Parathyroid adenoma (tissue), 2 donors: Measurements from ENCODE around the gene LTO1.

Experiments
- H2AFZ ChIP-seq: fragments of 300-600 bp; sonication (generic); one replicate; pipeline ENCODE4 v1.7.0; 2017; ENCODE audit warnings: antibody characterized with exemption, mild to moderate bottlenecking
- H3K27ac ChIP-seq: fragments of 300-600 bp; sonication (generic); one replicate; pipeline ENCODE4 v1.7.0; 2017
- H3K27me3 ChIP-seq: fragments of 300-600 bp; sonication (generic); one replicate; pipeline ENCODE4 v1.7.0; 2017; ENCODE audit warnings: low read length; ENCODE audit not compliant: control insufficient read depth, insufficient read depth
- H3K36me3 ChIP-seq: fragments of 300-600 bp; sonication (generic); one replicate; pipeline ENCODE4 v1.7.0; 2017; ENCODE audit warnings: low read length; ENCODE audit not compliant: control insufficient read depth, insufficient read depth
- H3K4me1 ChIP-seq: fragments of 300-600 bp; sonication (generic); one replicate; pipeline ENCODE4 v1.7.0; 2017; ENCODE audit warnings: control low read depth
- H3K4me2 ChIP-seq: fragments of 300-600 bp; sonication (generic); one replicate; pipeline ENCODE4 v1.7.0; 2017; ENCODE audit warnings: low read length
- H3K4me3 ChIP-seq: fragments of 300-600 bp; sonication (generic); one replicate; pipeline ENCODE4 v1.7.0; 2017; ENCODE audit warnings: low read depth, low read length
- H3K79me2 ChIP-seq: fragments of 300-600 bp; sonication (generic); one replicate; pipeline ENCODE4 v1.7.0; 2017; ENCODE audit warnings: control low read depth
- H3K9ac ChIP-seq: fragments of 300-600 bp; sonication (generic); one replicate; pipeline ENCODE4 v1.7.0; 2017; ENCODE audit warnings: mild to moderate bottlenecking
- H3K9me3 ChIP-seq: fragments of 300-600 bp; sonication (generic); one replicate; pipeline ENCODE4 v1.7.0; 2017; ENCODE audit warnings: low read length; ENCODE audit not compliant: control insufficient read depth
- CTCF ChIP-seq: fragments of 300-600 bp; sonication (generic); IDR thresholded peaks from one replicate; pipeline ENCODE4 v1.7.0; 2017; ENCODE audit warnings: antibody characterized with exemption, mild to moderate bottlenecking
- donor health status: primary hyperparathyroidism.

The LTO1 gene

GRCh38 chr11:69654001-69654659, 21.0 kb downstream of the LTO1 start:
- TF ChIP-seq CTCF: no peak

GRCh38 chr11:69653406-69653960, 21.7 kb downstream of the LTO1 start:
- no peak overlapping the region for H3K4me3 ChIP-seq
- no peak overlapping the region for H2AFZ ChIP-seq
- no peaks in the 10 kb centered on the region for H3K9me3 ChIP-seq
- no peak overlapping the region for H3K9ac ChIP-seq
- H3K36me3 ChIP-seq: no peaks in the 10 kb centered on the region
- H3K27me3 ChIP-seq: no peaks in the 10 kb centered on the region
- H3K79me2 ChIP-seq: no peaks in the 10 kb centered on the region
- H3K27ac ChIP-seq: no peak overlapping the region
- no peak overlapping the region for H3K4me2 ChIP-seq
- TF ChIP-seq CTCF: no peak
- no peaks in the 10 kb centered on the region for H3K4me1 ChIP-seq

More at GRCh38 chr11:69654001-69654659, 21.0 kb downstream of the LTO1 start:
- Histone ChIP-seq H3K27ac (no peak overlapping the region), H2AFZ (no peak overlapping the region), H3K4me2 (no peak overlapping the region), H3K4me1 (no peaks in the 10 kb centered on the region), H3K9me3 (no peaks in the 10 kb centered on the region), H3K79me2 (no peaks in the 10 kb centered on the region), H3K36me3 (no peaks in the 10 kb centered on the region), H3K9ac (no peak overlapping the region), H3K4me3 (no peak overlapping the region), H3K27me3 (no peaks in the 10 kb centered on the region)

GRCh38 chr11:69652999-69653398, 22.2 kb downstream of the LTO1 start:
- H3K4me1 ChIP-seq: no peaks in the 10 kb centered on the region
- H3K27ac ChIP-seq: no peak overlapping the region
- H3K79me2 ChIP-seq: no peaks in the 10 kb centered on the region
- H2AFZ ChIP-seq: no peak overlapping the region
- H3K4me3 ChIP-seq: no peak overlapping the region
- no peak overlapping the region for H3K4me2 ChIP-seq
- no peak overlapping the region for H3K9ac ChIP-seq
- no peak for TF ChIP-seq CTCF
- H3K9me3 ChIP-seq: no peaks in the 10 kb centered on the region
- no peaks in the 10 kb centered on the region for H3K36me3 ChIP-seq
- no peaks in the 10 kb centered on the region for H3K27me3 ChIP-seq

GRCh38 chr11:69651834-69652620, 23.1 kb downstream of the LTO1 start:
- no peaks in the 10 kb centered on the region for H3K27me3 ChIP-seq
- no peaks in the 10 kb centered on the region for H3K79me2 ChIP-seq
- no peaks in the 10 kb centered on the region for H3K9me3 ChIP-seq
- no peak overlapping the region for H3K4me3 ChIP-seq
- TF ChIP-seq CTCF: no peak
- H3K4me1 ChIP-seq: no peaks in the 10 kb centered on the region
- no peak overlapping the region for H2AFZ ChIP-seq
- no peaks in the 10 kb centered on the region for H3K36me3 ChIP-seq
- H3K27ac ChIP-seq: no peak overlapping the region
- no peak overlapping the region for H3K4me2 ChIP-seq
- no peak overlapping the region for H3K9ac ChIP-seq
